ENCODE results near the gene CTRB2. TPM values are rescaled to one million over a fixed set of nuclear protein-coding genes. Genes with fewer than 3 reads are reported as not detected.

The CTRB2 gene
- total RNA-seq, 1 experiment from 2014 or later: 5.8 TPM

GRCh38 chr16:75179208-75179607 lies 27.8 kb downstream of the CTRB2 start (continued):
- TF ChIP-seq ZNF138 (CRISPR knock-in tag; conservative IDR thresholded peaks at IDR 0.05): no peak

GRCh38 chr16:75176926-75177325 lies 30.0 kb downstream of the CTRB2 start:
- no peak overlapping the region for H3K27ac Mint-ChIP-seq
- no peak overlapping the region for H3K4me3 Mint-ChIP-seq
- no peak for ATAC-seq
- ChIA-PET CTCF (no interaction called here), POLR2A (no interaction called here)
- H3K4me1 Mint-ChIP-seq: no peaks in the 10 kb centered on the region
- peaks cover 33% of the 10 kb centered on the region for H3K36me3 Mint-ChIP-seq
- no peak for DNase-seq (ENCODE audit: low spot score)
- H3K27me3 Mint-ChIP-seq (ENCODE audit: low read depth): peaks cover 5% of the 10 kb centered on the region
- TF ChIP-seq PREB (CRISPR knock-in tag; IDR thresholded peaks at IDR 0.05; ENCODE audit: borderline replicate concordance): no peak
- TF ChIP-seq HMGXB4 (CRISPR knock-in tag; IDR thresholded peaks at IDR 0.05): no peak
- TF ChIP-seq ZBTB43 (CRISPR knock-in tag; IDR thresholded peaks at IDR 0.05): no peak
- TF ChIP-seq NR3C1 (CRISPR knock-in tag; conservative IDR thresholded peaks at IDR 0.05; ENCODE audit: low read depth): no peak
- no peak for TF ChIP-seq USF1 (CRISPR knock-in tag; IDR thresholded peaks at IDR 0.05)
- no peak for TF ChIP-seq NR2C2 (CRISPR knock-in tag; IDR thresholded peaks at IDR 0.05)
- no peak for TF ChIP-seq RELA (CRISPR knock-in tag; IDR thresholded peaks at IDR 0.05; ENCODE audit: borderline replicate concordance)
- no peak for TF ChIP-seq ZNF138 (CRISPR knock-in tag; conservative IDR thresholded peaks at IDR 0.05)
- TF ChIP-seq GRHL2 (CRISPR knock-in tag; IDR thresholded peaks at IDR 0.05; ENCODE audit: insufficient replicate concordance, severe bottlenecking): no peak
- TF ChIP-seq SOX15 (CRISPR knock-in tag; IDR thresholded peaks at IDR 0.05): no peak
- TF ChIP-seq ELF4 (CRISPR knock-in tag; IDR thresholded peaks at IDR 0.05; ENCODE audit: low read depth): no peak
- TF ChIP-seq ATF3 (CRISPR knock-in tag; conservative IDR thresholded peaks at IDR 0.05): no peak
- no peak for TF ChIP-seq E2F1 (CRISPR knock-in tag; IDR thresholded peaks at IDR 0.05)
- no peak for TF ChIP-seq ERG (CRISPR knock-in tag; IDR thresholded peaks at IDR 0.05)
- TF ChIP-seq ZNF219 (CRISPR knock-in tag; IDR thresholded peaks at IDR 0.05; ENCODE audit: borderline replicate concordance): no peak
- peaks cover 55% of the 10 kb centered on the region for H3K9me3 Mint-ChIP-seq

- Mint-ChIP-seq H3K36me3 (peaks cover 52% of the 10 kb centered on the region), H3K27ac (no peak overlapping the region), H3K27me3 (ENCODE audit: low read depth) (peaks cover 5% of the 10 kb centered on the region), H3K4me1 (no peaks in the 10 kb centered on the region), H3K4me3 (no peak overlapping the region), H3K9me3 (peaks cover 70% of the 10 kb centered on the region)
- DNase-seq (ENCODE audit: low spot score) (no peak), ATAC-seq (no peak)
- POLR2A ChIA-PET: no interaction called here
- CTCF ChIA-PET: no interaction called here
- TF ChIP-seq JAZF1 (CRISPR knock-in tag; IDR thresholded peaks at IDR 0.05) (no peak), E2F1 (CRISPR knock-in tag; IDR thresholded peaks at IDR 0.05) (no peak), STAT6 (CRISPR knock-in tag; conservative IDR thresholded peaks at IDR 0.05; ENCODE audit: low read depth) (no peak), FOXP4 (CRISPR knock-in tag; IDR thresholded peaks at IDR 0.05) (no peak), JUN (CRISPR knock-in tag; IDR thresholded peaks at IDR 0.05) (no peak), SOX15 (CRISPR knock-in tag; IDR thresholded peaks at IDR 0.05) (no peak)
Measured at GRCh38 chr16:75175074-75175473, 31.9 kb downstream of the CTRB2 start.

Measured in WTC11 (cell line).